Measurements from ENCODE around the gene SGCG.
"Not testable (repeated sequence)": the region's sequence is repeated elsewhere in the genome, so short reads cannot be mapped to it uniquely, and the experiment has no call there.

- not testable (repeated sequence) for TF ChIP-seq TARDBP (IDR thresholded peaks at IDR 0.05); FOXM1 (IDR thresholded peaks at IDR 0.05; ENCODE audit: borderline replicate concordance); FOXA1 (IDR thresholded peaks at IDR 0.05)
These were observed 67.6 kb downstream of the SGCG start for GRCh38 chr13:23248410-23248809.

All from HEK293T (cell line).